D721Med (cell line): ENCODE results near the gene MAMSTR.

Experiments
- DNase-seq: peaks from one replicate; pipeline ENCODE4 v3.0.0; 2011; ENCODE audit warnings: low spot score; ENCODE audit not compliant: insufficient read length
- FAIRE-seq: peaks from 2 replicates; lab custom pipeline; 2011; peaks lifted over from hg19 to GRCh38; lab: Jason Lieb, UNC
- CTCF ChIP-seq: IDR thresholded peaks from 2 replicates; pipeline ENCODE4 v1.5.1; 2012; ENCODE audit warnings: mild to moderate bottlenecking, control low read depth; ENCODE audit not compliant: insufficient read depth; ENCODE audit errors: missing control alignments

MAMSTR gene

GRCh38 chr19:48742096-48742495, 22.6 kb upstream of the MAMSTR start:
- no peak for FAIRE-seq
- no peak for TF ChIP-seq CTCF
- DNase-seq = no peak

- DNase-seq (no peak), FAIRE-seq (no peak)
- no peak for TF ChIP-seq CTCF
Observed at GRCh38 chr19:48741129-48741999, 21.8 kb upstream of the MAMSTR start.

- FAIRE-seq = no peak
- DNase-seq = no peak
- TF ChIP-seq CTCF = no peak
Observed at GRCh38 chr19:48740164-48740972, 20.8 kb upstream of the MAMSTR start, which contains the start of gene RASIP1. TSS of gene RASIP1 (minus strand) at chr19:48740610. CDS start at chr19:48740282, 328 bp downstream.

- no peak for FAIRE-seq
- DNase-seq = no peak
- no peak for TF ChIP-seq CTCF
Observed at GRCh38 chr19:48739404-48740163, 20.1 kb upstream of the MAMSTR start.

GRCh38 chr19:48738557-48739403, 19.3 kb upstream of the MAMSTR start:
- no peak for FAIRE-seq
- DNase-seq = peak; percentile 98
- TF ChIP-seq CTCF = peak; percentile 52

GRCh38 chr19:48737360-48737998, 18.0 kb upstream of the MAMSTR start:
- FAIRE-seq (no peak), DNase-seq (no peak)
- TF ChIP-seq CTCF = no peak
